ENCODE results near the gene TSPO2.

DNA sequence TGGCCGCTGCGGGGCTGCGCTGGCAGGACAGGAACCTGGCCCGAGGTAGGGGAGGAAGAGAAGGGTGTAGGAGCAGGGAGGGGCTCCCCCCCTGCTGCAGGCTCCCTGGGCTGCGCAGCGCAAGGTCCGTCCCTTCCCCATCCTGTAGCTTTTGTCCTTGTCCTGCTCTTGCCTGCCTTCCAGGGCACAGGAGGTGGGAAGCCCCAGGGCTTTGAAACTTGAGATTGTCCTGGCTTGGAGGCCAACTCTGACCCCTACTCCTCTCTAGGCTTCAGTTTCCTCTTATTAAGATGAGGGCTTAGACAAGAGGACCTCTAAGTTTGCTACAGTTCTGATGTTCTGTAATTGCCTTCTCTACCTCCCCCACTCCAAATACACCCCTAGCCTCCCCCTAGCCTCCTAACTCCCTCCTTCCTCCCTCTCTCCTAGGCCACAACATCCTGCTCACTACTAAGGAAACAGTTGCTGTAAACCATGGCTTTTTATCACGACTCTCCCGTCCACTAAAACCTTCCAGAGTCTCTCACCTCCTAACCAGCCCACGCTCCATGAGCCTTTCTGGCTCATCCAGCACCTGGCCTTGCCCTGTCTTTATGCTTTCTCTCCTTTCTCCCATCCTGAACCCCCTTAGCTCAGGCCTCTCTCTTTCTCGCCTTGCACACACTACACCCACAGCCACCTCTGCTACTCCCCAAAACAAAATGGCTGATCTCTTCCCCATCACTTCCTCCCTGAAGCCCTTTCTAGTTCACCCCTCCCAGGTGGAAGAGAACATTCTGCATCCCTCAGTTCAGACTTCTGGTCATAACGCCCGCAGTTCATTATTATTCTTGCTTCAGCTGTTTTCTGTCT, 13.5 kb upstream of the TSPO2 start:
- TF ChIP-seq, protein P1, sequence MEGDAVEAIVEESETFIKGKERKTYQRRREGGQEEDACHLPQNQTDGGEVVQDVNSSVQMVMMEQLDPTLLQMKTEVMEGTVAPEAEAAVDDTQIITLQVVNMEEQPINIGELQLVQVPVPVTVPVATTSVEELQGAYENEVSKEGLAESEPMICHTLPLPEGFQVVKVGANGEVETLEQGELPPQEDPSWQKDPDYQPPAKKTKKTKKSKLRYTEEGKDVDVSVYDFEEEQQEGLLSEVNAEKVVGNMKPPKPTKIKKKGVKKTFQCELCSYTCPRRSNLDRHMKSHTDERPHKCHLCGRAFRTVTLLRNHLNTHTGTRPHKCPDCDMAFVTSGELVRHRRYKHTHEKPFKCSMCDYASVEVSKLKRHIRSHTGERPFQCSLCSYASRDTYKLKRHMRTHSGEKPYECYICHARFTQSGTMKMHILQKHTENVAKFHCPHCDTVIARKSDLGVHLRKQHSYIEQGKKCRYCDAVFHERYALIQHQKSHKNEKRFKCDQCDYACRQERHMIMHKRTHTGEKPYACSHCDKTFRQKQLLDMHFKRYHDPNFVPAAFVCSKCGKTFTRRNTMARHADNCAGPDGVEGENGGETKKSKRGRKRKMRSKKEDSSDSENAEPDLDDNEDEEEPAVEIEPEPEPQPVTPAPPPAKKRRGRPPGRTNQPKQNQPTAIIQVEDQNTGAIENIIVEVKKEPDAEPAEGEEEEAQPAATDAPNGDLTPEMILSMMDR (conservative IDR thresholded peaks at IDR 0.05; ENCODE audit: low read depth, low read length): no peak
- TF ChIP-seq EZH2 (IDR thresholded peaks at IDR 0.05; ENCODE audit: low read length, unreplicated experiment) (no peak), EZH2phosphoT487 (IDR thresholded peaks at IDR 0.05; ENCODE audit: borderline replicate concordance, low read length) (no peak)

All from PC-3 (cell line).